Activated T-cell treated with anti-CD3 and anti-CD28 coated beads for 1 hour (primary cell): ENCODE data around the gene PHYH.
"Not testable (repeated sequence)": the region's sequence is repeated elsewhere in the genome, so short reads cannot be mapped to it uniquely, and the experiment has no call there.

ENCODE experiments used
- DNase-seq: peaks from one replicate; pipeline ENCODE4 v3.0.0-alpha.2; 2020; ENCODE audit warnings: low read depth

PHYH gene

DNA sequence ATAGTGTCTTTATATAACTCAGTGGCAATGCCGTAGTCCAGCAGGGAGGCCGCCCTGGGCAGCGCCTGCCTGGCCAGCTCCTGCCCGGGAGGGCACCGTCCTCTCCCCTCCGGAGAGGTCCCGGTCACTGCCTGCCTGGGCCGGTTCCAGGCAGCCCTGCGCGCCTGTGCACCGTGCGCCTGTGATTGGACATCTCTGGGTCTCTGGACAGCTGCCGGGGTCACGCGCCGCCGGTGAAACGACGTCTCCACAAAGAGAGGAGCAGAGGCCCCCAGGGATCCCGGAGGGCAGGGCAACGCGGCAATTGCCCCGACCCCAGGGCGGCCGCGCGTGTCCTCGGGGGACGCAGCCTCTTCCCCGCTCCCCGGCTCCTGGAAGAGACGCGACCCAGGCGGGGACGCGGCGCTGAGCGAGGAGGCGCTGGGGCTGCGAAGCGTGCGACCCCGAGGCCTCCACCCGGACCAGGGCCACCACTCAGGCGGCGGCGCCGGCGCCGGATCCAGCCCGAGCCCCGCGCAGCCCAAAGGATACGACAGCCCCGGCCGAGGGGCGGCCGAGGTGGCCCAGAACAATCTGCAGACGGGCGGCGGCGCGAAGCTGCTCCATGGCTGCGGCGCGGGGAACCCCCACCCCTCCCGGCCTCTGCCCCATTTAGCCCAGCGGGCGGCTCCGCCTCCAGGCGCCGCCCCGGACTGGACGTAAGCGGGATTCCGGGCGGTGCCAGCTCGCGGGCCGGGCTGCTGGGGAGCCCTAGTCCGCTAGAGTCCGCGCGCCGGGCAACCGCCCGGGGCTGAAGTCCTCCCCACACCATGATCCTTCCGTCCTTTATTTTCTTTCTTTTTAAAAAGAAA is at the start of gene PHYH:
TSS of gene PHYH (minus strand) at position 628 of the 851 bp plus-strand sequence. CDS start at position 606, 22 bp downstream.
- DNase-seq = peak; percentile 73

DNA sequence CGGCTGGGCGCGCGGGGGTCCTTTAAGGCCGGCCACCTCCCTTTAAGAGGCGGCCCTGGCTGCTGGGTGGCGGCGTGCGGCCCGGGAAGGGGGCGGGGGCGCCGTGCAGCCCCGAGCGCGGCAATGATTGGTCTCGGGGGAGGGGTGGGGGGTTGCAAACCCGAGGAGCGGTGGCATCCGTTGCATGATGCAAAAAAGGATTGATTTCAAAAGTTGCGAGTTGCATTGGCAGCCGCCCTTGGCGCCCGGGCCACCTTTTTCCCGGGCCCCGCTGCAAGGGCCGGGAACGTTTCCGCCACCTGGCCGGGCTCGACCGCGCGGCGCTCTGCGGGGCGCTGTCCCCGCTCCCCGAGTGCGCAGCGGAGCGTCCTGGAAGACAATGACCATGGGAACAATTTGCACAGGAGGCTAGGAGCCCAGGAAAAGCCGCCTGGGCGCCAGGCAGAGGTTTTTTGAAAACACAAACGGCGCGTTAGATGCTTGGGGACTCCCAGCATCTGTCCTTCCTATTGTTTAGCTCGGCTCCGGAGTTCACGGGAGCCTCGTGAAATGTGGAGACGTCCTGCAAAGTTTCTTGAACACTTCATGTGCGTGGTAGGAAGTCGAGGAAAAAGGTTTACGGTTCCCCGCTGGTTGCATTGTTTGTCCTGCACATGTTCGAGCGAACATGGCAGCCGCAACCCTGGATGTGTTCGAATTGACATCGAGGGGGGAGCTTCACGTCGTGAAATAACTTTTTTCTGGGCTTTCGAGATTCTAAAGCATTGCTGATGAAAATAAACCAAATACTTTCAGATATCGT is 48.6 kb upstream of the PHYH start, which contains the start of gene SEPHS1:
TSS of gene SEPHS1 (minus strand) at position 78 of the 802 bp plus-strand sequence. CDS start 3,343 bp downstream, outside the sequence.
- peak; percentile 68 for DNase-seq

DNA sequence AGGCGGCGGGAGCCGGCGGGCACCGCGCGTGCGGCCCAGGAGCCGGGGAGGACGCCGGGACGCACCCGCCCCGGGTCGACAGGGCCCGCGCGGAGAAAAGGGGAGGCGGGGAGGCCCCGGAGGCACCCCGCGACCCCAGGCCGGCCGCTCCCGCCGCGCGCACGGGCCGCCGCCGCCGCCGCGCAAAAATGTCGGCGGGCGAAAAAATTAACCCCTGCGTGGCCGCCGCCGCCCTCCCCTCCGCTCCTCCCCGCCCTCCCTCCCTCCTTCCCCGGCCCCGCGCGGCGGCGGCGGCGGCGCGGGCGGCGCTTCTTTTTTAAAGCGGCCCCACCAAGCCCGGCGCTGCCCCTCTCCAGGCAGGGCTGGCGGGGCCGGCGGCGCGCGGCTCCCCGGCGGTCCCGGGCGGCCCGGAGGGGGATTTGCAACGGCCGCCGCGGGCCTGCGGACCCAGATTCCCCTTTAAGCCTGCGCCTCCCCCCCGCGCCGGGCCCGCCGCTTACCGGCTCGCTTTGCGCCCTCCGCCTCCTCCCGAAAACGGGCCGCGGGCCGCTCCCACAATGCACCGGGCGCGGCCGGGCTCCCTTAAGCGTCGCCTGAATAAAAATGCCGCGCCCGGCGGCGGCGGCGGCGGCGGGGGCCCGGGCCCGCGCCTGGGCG is 47.8 kb upstream of the PHYH start:
- peak; percentile 72 for DNase-seq

DNA sequence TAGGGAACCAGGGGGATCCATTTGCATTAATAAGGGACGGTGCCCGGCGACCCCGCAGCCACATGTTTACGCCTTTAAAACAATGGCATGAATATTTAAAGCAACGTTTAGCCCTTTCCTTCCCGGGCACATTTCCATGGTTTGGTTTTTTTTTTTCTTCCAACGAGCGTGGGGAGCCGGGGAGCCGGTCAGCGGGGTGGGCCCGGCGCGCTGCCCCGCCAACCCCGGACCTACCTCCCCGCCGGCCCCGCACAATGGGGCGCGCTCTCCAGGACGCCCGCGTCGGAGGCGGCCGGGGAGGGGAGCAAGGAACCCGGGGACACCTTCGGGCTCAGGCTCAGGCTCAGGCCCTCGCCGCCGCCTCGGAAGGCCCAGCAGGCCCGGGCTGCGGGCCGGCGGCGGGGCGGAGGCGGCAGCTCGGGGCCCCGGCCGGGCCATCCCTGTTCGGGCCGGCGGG is 47.2 kb upstream of the PHYH start:
- no peak for DNase-seq

DNA sequence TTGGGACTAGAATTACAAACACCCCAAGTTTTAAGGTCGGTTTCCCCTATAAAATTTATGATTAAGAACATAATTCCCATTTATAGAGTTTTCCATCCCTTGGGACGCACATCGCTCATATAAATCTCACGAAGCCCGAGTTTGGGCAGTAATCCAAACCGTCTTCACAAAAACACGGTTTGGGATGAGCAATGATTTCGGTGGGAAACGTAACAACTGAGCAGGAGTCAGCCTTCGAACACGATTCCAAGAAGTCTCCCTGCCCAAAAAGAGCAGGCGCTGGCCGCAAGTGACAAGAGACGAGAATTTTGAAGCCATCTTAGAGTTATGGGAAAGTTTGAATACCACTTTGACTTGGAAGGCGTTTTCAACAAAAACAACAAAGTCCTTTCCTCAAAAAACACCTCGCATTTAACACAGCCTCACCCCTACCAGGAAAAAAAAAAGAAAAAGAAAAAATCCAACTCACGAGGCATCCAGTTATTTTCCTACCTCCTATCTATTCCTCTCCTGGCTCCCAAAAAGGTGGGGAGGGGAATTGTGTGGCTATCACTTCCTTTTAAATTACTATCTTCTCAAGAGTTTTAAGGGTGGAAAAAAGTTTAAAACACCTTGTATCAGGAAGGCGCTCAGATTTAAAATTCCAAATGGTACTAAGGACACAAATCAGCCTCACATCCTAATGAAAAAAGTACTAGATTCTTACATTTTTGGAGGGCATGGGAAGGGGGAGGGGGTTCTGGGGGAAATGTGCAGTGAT is 46.6 kb upstream of the PHYH start:
- no peak for DNase-seq

DNA sequence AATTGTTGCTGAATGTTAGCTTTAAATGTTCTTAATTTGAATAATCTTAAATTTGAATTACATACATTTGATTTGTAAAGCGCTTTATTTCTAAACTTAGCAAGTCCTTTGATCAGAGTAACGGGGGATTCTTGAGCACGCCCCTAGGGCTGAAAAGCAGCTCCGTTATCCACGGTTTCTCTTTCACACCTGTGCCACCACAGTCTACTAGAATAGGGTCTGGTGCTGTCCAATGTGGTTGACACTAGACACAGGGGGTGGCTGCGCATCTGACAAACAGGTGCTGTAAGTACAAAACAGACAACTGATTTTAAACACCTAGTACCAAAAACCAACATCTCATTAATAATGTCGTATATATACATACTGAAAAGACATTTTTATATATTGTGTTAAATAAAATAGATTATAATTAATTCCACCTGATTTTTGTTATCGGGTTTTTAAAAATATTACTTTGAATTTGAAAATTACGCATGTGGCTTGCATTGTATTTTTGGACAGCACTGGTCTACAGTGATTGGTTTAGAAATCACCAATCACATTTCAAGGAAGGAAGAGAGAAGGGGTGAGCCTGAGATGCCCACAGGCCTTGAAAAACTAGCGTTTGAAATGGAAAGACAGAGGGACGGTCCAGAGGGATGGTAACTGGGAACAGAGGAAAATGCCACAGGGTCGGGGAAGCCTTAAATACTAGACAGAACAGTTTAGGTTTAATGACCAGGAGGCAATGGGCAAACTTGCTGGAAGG is 40.9 kb upstream of the PHYH start:
- DNase-seq = no peak

DNA sequence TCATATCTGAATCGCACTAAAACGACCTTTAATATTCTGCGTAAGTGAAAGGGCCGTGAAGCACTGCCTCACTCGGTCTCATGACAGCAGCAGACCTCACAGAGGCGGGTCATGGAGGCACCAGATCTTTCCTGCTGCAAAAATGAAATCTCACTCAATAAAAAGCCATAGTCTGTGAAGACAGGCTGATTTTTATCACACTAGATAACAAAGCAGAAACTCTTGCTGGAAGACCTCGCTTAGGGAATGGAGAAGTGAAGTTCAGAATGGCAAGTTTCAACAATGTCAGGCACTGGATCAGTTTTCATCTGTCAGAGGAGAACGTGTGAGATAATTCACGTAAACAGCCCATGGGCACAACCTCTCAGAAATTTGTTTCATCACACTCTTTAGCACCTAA is 40.2 kb upstream of the PHYH start:
- no peak for DNase-seq

DNA sequence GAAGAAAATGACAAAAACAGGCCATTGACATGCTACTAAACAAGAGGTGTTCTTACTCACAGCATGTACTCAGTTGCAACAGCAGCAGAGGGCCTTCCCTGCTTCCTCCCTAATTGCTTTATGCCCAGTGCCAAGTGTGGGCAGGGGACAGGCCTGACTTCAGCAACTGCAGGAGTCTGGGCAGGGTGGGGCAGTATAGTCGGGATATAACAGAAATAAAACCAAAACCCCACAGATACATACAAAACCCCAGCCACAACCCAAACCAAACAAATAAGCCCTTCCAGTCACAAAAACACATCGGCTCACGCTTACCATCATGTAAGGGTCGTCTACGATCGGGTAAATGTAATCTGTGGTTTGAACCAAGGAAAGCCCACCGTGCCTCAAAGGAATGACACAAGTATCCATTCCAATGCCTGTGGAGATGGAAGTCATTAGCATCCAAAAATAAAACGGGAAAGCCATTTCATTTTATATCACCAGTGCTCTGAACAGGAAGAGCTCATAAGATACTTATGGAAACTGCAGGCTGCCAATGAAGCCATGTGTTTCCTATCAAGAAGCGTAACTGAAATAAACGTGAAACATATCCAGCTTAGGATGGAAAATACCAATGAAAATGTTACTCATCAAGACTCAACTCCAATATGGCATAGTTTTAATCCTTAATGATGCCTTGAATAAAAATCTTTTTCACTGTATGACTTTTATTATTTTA is 38.7 kb upstream of the PHYH start:
- DNase-seq = no peak

DNA sequence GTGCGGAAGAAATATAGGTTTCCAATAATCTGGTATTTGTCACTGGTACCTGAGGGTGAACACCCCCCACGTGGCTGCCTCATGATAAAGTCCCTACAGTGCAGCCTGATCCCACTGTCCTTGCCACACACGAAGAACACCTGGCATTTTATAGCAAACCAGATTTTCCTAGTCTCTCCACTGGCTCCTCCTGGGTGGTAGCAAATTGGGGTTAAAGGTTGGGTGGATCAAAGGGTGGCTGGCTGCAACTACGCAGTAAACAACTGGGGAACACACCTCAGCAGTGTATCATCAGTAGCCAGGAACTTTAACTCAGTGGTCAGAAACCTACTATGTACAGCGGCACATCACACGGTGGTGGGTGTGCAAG is 37.9 kb upstream of the PHYH start:
- DNase-seq = no peak

DNA sequence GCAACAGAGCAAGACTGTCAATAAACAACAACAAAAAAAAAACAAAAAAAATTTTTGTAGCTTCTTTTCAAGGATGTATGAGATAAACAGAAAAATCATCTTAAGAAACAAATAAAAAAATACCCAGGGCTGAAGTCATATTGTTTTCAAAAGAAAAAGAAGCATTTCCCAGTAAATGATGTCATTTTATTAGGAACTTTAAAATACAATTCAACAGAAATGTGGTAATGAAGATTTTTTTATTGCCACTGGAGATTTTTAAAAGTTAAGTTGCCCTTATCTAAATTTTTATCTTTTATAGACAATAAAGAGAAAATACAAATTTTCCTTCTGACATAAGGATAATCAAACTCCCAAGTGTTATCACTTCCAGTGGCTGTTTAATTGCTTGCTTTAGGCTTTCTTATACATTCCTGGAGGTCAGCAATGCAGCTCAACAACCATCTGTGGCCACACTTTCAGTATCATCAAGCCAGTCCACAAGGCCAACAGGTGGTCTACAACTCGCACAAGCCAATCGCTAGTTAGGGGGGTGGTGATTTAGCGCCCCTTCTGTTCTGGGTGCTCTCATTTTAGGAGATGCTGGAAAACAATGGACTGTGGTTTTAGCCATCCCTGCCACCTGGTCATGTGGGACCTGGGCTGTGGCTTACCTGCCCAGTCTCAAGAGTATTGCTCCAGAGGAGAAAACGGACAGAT is 37.4 kb upstream of the PHYH start:
- no peak for DNase-seq

DNA sequence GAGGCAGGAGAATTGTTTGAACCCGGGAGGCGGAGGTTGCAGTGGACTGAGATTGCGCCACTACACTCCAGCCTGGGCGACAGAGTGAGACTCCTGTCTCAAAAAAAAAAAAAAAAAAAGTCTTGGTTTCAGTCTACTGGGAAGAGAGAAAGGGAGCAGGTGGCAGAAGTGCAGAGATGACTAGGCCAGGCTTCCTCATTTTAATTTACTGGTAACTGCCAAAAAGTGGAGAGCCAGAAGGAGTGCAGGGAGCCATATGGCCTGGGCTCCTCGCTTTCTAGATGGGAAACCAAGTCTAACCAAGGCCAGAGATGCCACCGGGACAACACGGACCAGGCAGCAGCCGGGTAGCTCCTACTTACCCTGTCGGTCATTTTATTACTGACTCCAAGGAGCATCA is 36.0 kb upstream of the PHYH start:
- no peak for DNase-seq

DNA sequence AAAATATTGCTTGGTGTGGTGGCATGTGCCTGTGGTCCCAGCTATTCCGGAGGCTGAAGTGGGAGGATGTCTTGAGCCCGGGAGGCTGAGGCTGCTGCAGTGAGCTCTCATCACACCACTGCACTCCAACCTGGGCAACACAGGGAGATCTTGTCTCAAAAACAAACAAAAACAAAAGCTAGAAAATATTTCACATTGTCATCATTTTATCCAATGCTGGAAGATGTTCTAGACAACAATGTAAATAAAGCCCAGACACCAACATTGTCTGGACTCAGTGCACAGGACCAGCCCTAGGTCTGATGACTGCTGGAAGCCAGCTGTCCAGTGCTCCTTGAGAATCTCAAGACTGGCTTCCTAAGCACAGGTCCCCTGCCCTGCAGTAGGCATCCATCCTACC is 34.7 kb upstream of the PHYH start:
- DNase-seq = no peak

DNA sequence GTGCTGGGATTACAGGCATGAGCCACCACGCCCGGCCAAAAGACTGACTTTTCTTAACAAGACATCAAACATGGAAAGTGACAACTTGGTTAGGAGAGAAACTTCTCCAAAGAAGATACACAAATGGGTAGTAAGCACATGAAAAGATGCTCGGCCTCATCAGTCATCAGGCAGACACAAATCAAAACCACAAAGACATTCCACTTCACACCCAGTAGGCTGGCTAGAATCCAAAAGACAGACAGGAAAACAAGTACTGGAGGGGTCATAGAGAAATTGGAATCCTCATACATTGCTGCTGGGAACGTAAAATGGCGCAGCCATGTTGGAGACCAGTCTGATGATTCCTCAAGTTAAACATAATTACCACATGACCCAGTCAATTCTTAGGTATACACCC is 31.8 kb upstream of the PHYH start:
- DNase-seq = no peak

DNA sequence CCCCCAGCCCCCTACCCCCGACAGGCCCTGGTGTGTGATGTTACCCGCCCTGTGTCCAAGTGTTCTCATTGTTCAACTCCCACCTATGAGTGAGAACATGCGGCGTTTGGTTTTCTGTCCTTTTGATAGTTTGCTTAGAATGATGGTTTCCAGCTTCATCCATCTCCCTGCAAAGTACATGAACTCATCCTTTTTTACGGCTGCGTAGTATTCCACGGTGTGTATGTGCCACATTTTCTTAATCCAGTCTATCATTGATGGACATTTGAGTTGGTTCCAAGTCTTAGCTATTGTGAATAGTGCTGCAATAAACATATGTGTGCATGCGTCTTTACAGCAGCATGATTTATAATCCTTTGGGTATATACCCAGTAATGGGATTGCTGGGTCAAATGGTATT is 31.1 kb upstream of the PHYH start:
- not testable (repeated sequence) for DNase-seq

DNA sequence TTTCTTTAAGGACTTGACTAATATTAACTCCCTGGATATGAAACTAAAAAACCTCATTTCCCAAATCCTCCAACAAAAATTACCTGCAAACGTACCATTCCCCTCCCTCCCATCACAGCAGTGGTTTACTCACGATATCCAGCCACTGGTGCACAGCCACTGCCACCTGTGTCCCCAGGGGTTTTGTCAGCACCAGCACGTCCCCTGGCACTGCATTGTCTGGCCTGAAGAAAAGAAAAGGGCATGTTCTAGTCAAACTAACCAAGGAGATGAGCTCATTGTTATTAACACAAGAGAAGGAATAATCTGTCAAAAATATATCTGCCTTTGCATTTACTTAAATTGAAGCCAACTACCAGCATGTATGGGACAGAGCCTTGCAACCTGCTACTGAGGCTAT is 29.7 kb upstream of the PHYH start:
- DNase-seq = no peak

DNA sequence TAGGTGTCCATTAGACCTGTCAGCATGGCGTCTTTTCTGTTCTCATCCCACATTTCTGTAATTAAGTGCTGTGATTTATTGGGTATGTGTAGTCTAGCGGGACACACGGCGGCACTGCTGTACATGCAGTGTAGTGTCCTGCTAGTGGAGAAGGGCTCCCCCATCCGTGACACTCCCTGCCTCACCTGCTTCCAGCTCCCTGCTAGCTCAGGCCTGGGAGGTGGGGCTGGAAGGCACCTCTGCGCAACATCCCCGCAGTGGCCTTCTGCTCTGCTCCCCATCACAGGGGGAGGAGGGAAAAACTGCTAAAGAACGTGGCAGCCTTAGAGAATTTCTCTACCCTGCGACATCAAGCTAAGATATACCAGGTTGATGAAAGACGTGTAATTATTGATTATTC is 28.7 kb upstream of the PHYH start:
- no peak for DNase-seq

DNA sequence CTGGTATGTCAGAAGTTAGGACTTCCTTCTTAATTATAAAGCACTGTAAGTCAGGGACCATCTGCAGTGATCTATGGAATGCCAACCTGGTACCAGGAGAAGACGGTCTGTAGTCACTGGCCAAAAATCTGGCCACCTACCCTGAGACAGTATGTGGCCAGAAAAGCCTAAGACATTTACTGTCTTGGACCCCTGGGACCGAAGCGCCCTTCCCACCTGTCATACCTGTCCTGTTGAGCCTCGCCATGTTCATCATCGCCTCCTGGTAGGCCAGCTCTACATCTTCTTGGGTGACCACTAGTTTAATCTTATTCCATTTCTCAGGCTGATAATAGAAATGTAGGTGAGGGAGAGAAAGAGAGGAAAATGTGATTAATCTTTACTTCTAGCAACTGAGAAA is 28.3 kb upstream of the PHYH start:
- DNase-seq = no peak

DNA sequence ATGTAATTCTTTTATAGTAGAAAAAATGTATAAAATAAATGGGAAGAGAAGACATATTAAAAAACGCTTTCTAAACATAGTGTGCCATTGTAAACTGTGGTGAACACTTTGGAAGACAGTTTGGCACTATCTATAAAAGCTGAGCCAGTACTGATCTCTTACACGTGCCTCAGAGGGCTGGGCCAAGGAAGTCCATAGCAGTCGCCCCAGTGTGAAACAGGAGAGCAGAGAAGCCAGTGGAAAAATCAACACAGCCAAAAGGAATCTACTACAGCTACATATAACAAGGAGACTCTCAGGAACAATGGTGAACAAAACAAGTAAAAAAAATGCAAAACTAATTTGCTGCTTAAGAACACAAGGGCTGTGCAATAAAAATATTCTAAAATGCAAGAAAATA is 27.7 kb upstream of the PHYH start:
- no peak for DNase-seq

DNA sequence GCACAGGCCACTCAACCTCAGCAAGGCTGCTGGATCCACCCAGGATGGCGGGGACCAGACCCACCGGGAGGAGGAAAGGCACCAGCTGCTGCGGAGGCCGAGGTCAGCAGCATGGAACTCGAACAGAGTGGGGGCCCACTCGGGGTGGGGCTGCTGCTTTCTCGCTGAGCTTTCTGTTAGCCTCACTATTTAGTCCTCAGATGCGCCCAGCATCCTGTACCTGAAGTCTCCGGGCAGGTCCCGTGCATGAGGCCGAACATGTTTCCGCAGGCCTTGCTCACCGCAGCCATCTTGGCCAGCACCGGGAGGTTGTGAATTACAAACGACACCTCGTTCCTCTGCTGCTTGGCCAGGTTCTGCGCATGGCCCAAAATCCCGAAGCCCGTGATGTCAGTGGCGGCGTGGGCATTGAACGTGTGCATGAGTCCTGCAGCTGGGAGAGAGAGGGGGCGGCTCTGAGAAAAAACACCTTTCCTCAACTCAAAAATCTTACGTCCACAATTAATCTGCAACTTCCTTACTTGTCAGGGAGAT is 22.8 kb upstream of the PHYH start:
- no peak for DNase-seq

DNA sequence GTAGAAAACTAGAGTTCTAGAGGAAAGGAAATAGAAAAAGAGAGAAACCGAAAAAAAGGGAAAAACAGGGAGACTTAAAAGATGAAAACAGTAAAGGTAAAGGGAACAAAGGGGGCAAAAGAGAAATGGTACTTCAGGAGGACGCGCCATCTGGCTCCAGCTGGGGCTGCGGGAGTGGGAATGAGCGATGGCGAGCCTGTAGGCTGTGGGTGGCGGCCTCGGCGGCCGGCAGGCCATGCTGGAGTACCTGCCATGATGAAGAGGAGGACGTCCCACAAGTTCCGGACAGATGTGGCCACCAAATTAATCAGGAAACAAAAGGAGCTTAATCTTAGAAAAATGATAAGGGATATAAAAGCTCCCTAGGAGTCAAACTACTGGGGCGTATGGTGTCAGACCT is 21.7 kb upstream of the PHYH start:
- no peak for DNase-seq
